Measurements from ENCODE around the gene RAET1E.

GRCh38 chr6:149919834-149920225 lies 21.9 kb upstream of the RAET1E start:
- TF ChIP-seq CTCF (IDR thresholded peaks at IDR 0.05; ENCODE audit: insufficient read depth, low read length, poor library complexity, severe bottlenecking) (no peak), EZH2phosphoT487 (conservative IDR thresholded peaks at IDR 0.05; ENCODE audit: low read length) (no peak)

Measured in SU-DHL-6 (cell line).